Measurements from ENCODE around the gene GMPS.
"Not testable (repeated sequence)": the region's sequence is repeated elsewhere in the genome, so short reads cannot be mapped to it uniquely, and the experiment has no call there.

The GMPS gene

GRCh38 chr3:155934230-155934629, 63.8 kb downstream of the GMPS start:
- FAIRE-seq (no peak), DNase-seq (ENCODE audit: insufficient read length, low spot score) (no peak)

DNA sequence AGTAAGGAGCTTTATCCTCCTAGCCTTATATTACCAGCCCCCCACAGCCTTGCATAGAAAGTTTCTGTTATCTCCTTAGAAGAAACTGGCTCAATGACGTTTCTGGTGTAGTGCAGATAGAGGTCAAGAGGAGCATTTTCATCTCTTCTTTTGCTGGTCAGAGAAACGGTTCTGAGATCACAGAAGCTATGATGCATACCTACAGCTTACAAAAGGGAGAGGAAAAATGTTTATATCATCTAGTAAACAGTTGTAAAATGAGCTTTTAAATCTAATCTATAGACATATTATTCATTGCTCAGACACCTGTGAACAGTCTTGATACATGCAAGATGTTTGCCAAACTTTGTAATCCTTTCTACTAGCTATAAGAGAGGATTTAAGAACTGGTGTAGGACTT, 68.0 kb downstream of the GMPS start:
- FAIRE-seq: no peak
- DNase-seq (ENCODE audit: insufficient read length, low spot score): no peak

DNA sequence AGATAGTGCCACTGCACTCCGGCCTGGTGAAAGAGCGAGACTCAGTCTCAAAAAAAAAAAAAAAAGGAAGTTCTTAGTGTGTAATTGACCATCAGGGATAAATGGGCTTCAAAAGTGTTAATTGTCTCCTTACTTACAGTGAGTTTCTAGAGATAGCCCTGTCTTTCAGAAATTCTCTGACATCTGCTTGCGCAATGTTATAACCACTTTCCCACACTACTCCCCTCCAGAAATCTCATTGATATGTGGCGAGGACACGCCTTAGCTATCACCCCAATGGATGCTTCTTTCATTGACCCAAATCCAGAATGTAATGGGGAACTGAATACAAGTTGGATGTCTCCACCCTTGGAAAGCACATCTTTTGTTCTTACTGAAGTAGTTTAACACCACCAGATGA, 70.9 kb downstream of the GMPS start:
- no peak for FAIRE-seq
- DNase-seq (ENCODE audit: insufficient read length, low spot score): no peak

- DNase-seq (ENCODE audit: insufficient read length, low spot score) (no peak), FAIRE-seq (no peak)
These were observed 73.6 kb downstream of the GMPS start for GRCh38 chr3:155944081-155944480.

- DNase-seq (ENCODE audit: insufficient read length, low spot score): no peak
- FAIRE-seq: no peak
These were observed 75.7 kb downstream of the GMPS start for GRCh38 chr3:155946178-155946577.

GRCh38 chr3:155948476-155948875, 78.0 kb downstream of the GMPS start:
- DNase-seq (ENCODE audit: insufficient read length, low spot score) (no peak), FAIRE-seq (no peak)

DNA sequence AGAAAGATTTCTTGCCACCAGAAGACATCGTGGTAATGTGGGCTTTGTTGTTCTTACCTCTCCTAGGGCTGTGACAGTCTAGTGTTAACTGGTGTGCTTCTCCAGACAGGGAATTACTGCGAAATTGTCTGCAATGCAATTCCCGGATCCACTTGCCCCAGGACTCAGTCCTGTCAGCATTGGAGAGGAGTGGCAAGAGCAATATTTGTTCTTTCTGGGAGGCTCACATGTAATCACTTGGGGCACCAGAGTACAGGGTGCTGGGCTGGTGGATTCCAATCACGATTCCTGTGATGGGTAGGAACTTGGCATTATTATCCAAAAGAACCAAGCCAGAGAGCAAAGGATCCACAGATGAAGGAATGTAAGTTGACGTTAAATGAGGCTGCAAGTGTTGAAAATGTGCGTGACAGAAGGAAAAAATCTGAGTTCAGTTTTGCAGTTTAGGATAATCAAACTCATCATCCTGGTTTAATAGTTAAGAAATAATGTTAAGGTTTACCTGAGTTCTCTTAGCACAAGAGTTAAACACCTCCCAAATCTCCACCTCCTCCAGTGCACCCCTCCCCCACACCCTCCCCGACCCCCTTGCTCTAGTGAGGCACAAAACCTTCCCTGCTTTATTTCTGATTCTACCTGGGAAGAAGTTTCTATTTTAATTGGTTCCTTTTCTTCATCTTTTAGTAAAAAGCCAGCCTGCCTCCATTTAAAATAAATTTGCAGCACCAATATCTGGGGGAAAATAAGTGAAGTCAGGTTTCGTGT, 79.2 kb downstream of the GMPS start:
- FAIRE-seq (no peak), DNase-seq (ENCODE audit: insufficient read length, low spot score) (no peak)

GRCh38 chr3:155956508-155957411, 86.3 kb downstream of the GMPS start:
- no peak for DNase-seq (ENCODE audit: insufficient read length, low spot score)
- FAIRE-seq: peak; percentile 58

- FAIRE-seq: no peak
- DNase-seq (ENCODE audit: insufficient read length, low spot score): no peak
These were observed 87.0 kb downstream of the GMPS start for GRCh38 chr3:155957412-155957880.

DNA sequence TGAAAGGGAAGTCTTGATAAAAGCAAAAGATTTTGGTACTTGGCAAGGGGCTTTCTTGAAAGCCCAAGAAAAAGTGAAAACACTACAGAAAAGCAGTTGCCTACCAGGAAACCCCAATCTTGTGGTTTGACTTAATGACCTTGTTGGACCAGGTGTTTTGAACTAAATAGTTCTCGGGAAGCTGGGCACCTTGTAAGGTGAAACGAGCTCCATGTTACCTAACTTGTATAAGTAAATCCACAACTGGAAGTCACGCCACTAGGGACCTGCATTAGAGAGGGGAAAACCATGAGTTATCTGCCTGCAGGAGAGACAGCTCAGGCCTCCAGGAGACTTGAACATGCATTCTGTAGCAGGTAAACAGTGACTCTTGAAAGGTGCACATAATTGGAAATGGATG, 88.2 kb downstream of the GMPS start:
- FAIRE-seq (peak; percentile 14), DNase-seq (ENCODE audit: insufficient read length, low spot score) (no peak)

- DNase-seq (ENCODE audit: insufficient read length, low spot score): no peak
- FAIRE-seq: no peak
These were observed 89.6 kb downstream of the GMPS start for GRCh38 chr3:155960060-155960459.

DNA sequence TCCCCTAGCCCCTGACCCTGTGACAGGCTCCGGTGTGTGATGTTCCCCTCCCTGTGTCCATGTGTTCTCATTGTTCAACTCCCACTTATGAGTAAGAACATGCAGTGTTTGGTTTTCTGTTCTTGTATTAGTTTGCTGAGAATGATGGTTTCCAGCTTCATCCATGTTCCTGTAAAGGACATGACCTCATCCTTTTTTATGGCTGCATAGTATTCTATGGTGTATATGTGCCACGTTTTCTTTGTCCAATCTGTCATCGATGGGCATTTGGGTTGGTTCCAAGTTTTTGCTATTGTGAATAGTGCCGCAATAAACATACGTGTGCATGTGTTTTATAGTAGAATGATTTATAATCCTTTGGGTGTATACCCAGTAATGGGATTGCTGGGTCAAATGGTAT, 90.6 kb downstream of the GMPS start:
- not testable (repeated sequence) for DNase-seq (ENCODE audit: insufficient read length, low spot score); FAIRE-seq

DNA sequence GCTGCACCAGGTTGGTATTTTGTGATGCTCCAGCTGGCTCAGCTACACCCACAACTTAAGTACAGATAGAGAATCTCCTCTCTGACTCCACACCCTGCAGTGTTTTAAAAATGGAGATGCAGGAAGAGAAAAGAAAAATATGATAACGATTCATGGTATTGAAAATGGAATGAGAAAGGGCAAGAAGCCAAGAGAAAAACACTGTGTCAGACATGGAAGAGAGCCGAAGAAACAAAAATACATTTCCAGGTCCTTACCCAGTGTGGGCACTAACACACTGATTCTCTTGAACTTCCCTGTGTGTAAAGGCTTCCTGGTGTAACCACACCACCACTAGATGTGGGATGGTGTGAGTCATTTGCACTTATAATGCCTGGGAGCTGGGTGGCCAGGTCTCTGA, 93.1 kb downstream of the GMPS start:
- FAIRE-seq: no peak
- no peak for DNase-seq (ENCODE audit: insufficient read length, low spot score)

DNA sequence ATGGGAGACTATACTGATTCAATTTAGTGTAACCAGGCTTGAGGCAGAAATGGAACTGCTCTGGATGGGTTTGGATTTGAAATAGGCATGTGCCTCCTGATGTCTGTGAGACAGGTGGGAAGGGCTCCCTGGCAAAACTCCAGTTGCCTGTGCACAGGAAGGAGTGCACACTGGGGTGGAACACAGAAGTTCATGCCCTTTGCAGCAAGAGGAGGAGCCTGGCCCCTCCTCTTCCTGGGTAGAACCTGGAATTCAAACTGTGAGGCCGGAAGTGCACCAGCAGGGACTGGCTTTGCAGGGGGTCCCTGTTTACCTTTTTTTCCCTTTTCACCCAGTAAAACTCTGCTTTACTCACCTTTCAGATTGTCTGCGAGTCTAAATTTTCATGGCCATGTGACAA, 99.9 kb downstream of the GMPS start:
- FAIRE-seq (no peak), DNase-seq (ENCODE audit: insufficient read length, low spot score) (no peak)

DNA sequence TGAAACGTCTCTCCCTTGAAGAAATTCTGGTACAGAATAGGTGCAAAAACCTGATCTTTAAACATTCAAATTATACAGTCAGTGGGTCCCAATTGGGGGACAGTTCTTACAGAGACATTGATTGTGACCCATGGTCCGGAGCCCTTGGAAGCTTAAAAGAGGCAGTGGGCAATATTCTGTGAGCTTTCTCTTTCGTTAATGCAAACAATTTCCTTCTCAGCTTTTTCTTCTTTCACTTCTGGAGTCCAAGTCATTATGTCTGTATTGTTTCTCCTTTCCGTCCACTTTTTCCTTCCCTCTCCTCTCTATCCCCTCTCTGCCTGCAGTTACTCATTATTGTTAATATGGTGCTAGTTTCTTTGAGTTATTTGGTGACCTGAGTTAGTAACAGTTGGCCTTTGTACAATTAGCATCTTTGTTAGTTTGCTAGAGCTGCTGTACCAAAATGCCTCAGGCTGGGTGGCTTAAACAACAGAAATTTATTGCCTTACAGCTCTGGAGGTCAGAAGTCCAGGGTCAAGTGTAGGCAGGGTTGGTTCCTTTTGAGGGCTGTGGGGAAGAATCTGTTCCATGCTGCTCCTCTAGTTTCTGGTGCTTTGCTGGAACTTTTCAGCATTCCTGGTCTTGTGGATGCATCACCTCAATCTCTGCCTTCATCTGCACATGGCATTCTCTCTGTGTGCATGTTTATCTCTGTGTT, 102.6 kb downstream of the GMPS start:
- FAIRE-seq: peak; percentile 73
- DNase-seq (ENCODE audit: insufficient read length, low spot score): no peak

- no peak for DNase-seq (ENCODE audit: insufficient read length, low spot score)
- FAIRE-seq: no peak
These were observed 107.9 kb downstream of the GMPS start for GRCh38 chr3:155978324-155978723.

DNA sequence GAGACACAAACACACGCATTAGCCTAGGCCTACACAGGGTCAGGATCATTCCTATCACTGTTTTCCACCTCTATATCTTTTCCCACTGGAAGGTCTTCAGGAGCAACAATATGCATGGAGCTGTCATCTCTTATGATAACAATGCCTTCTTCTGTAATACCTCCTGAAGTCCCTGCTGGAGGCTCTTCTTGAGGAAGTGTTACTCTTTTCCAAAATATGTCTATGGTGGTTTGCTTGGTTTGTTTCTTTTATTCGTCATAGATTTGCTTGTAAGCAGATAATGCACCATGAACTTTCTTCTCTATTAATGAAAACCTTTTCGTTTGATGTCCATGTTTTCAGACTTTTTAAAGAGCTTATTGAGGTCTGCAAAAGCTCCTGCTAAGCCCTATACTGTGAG, 109.3 kb downstream of the GMPS start:
- DNase-seq (ENCODE audit: insufficient read length, low spot score) (no peak), FAIRE-seq (no peak)

- FAIRE-seq: no peak
- DNase-seq (ENCODE audit: insufficient read length, low spot score): no peak
These were observed 111.2 kb downstream of the GMPS start for GRCh38 chr3:155981669-155982068.

- DNase-seq (ENCODE audit: insufficient read length, low spot score) (no peak), FAIRE-seq (no peak)
These were observed 113.5 kb downstream of the GMPS start for GRCh38 chr3:155983834-155984474.

DNA sequence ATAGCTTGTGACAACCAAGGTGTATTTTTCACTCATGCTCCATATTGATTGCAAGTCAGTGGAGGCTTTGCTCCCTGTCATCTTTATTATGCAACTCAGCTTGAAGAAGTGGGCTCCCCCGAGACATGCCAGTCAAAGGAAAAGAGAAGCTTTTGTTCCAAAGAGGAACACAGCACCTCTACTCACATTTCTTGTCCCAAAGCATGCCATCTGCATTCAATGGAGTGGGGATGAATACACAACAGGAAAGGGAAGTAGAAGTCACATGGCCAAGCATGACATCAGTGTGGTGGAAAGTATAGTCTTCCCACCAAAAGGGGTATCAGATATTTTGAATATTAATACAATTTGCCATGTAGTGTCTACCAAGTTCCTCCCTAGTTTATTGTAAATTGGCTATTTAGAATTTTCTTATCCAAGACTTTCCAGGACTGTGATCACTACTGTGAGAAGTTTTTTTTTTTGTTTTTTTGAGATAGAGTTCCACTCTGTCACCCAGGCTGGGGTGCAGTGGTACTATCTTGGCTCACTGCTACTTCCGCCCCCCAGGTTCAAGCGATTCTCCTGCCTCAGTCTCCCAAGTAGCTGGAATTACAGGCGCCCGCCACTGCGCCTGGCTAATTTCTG, 114.5 kb downstream of the GMPS start:
- no peak for DNase-seq (ENCODE audit: insufficient read length, low spot score)
- no peak for FAIRE-seq
